K562 (cell line): ENCODE measurements around the gene PLAAT5.

Source experiments
- CHD4 ChIP-seq: fragments of 200-600 bp; sonication (generic); IDR thresholded peaks from 3 replicates; pipeline ENCODE4 v1.6.1; 2012; ENCODE audit warnings: low read depth, mild to moderate bottlenecking, mixed read lengths, low read length, inconsistent platforms; ENCODE audit not compliant: insufficient read depth, insufficient replicate concordance, poor library complexity, severe bottlenecking
- EZH2 ChIP-seq: IDR thresholded peaks from 2 replicates; pipeline ENCODE4 v1.6.1; 2012; ENCODE audit warnings: low read depth, mild to moderate bottlenecking, inconsistent platforms, low read length, borderline replicate concordance
- NKRF ChIP-seq: fragments of 450-650 bp; IDR thresholded peaks from 2 replicates; pipeline ENCODE4 v1.6.1; 2016; ENCODE audit warnings: borderline replicate concordance
- POLR2AphosphoS5 ChIP-seq: IDR thresholded peaks from 2 replicates; pipeline ENCODE4 v1.6.1; 2011; ENCODE audit warnings: mild to moderate bottlenecking, low read depth, low read length, moderate library complexity; ENCODE audit not compliant: control insufficient read depth, insufficient read depth
- RAD21 ChIP-seq, 2 experiments: fragments of 250-450 bp in 1 of 2; fragments of 450-650 bp in 1 of 2; sonication (Bioruptor Pico) in 1 of 2; formaldehyde crosslinking in 1 of 2; IDR thresholded peaks in 1 of 2; conservative IDR thresholded peaks in 1 of 2; 2 replicates each; pipeline versions ENCODE4 v1.4.0 to v1.8.0; 2020 to 2022; ENCODE audit warnings: mild to moderate bottlenecking in 2 of 2, moderate library complexity in 1 of 2
- TAF15 ChIP-seq: fragments of 200-400 bp; formaldehyde crosslinking; IDR thresholded peaks from 2 replicates; pipeline ENCODE4 v1.6.1; 2017; ENCODE audit warnings: mild to moderate bottlenecking, low read depth, low read length, moderate library complexity
- TCF7 ChIP-seq: sonication (generic); IDR thresholded peaks from 2 replicates; pipeline ENCODE4 v1.6.1; 2016; ENCODE audit warnings: antibody characterized with exemption, borderline replicate concordance
- ZNF449 ChIP-seq: fragments of 250-450 bp; sonication (Bioruptor Pico); IDR thresholded peaks from 2 replicates; pipeline ENCODE4 v1.8.0; 2022; ENCODE audit warnings: moderate library complexity, mild to moderate bottlenecking, inconsistent platforms
- ZNF57 ChIP-seq: fragments of 450-650 bp; formaldehyde crosslinking; IDR thresholded peaks from 2 replicates; pipeline ENCODE4 v1.4.0; 2020; ENCODE audit warnings: mild to moderate bottlenecking, moderate library complexity
- ZNF717 ChIP-seq: fragments of 250-450 bp; sonication (Bioruptor Pico); IDR thresholded peaks from 2 replicates; pipeline ENCODE4 v1.5.0; 2021
- ZNF830 ChIP-seq: fragments of 250-450 bp; sonication (Bioruptor Pico); IDR thresholded peaks from 2 replicates; pipeline ENCODE4 v1.5.0; 2021; ENCODE audit warnings: mild to moderate bottlenecking

- TF ChIP-seq ZNF717 (CRISPR knock-in tag) = no peak
- no peak for TF ChIP-seq RAD21 (CRISPR knock-in tag; conservative IDR thresholded peaks at IDR 0.05 in 1 of 2, IDR thresholded peaks at IDR 0.05 in 1 of 2)
- no peak for TF ChIP-seq ZNF830 (CRISPR knock-in tag)
- no peak for TF ChIP-seq TAF15
- no peak for TF ChIP-seq TCF7
- TF ChIP-seq EZH2 = no peak
- TF ChIP-seq CHD4 = no peak
- TF ChIP-seq ZNF449 (CRISPR knock-in tag) = no peak
- no peak for TF ChIP-seq NKRF
- TF ChIP-seq ZNF57 (CRISPR knock-in tag) = no peak
- no peak for TF ChIP-seq POLR2AphosphoS5
Observed at GRCh38 chr11:63492441-63492840, 1.5 kb upstream of the PLAAT5 start.
